ENCODE data around the gene PSMG3. TPM values are rescaled to one million over a fixed set of nuclear protein-coding genes. Genes with fewer than 3 reads are reported as not detected.

Gene PSMG3
- total RNA-seq, 1 experiment from 2014 or later = 63.0 TPM

- TF ChIP-seq, protein P1, sequence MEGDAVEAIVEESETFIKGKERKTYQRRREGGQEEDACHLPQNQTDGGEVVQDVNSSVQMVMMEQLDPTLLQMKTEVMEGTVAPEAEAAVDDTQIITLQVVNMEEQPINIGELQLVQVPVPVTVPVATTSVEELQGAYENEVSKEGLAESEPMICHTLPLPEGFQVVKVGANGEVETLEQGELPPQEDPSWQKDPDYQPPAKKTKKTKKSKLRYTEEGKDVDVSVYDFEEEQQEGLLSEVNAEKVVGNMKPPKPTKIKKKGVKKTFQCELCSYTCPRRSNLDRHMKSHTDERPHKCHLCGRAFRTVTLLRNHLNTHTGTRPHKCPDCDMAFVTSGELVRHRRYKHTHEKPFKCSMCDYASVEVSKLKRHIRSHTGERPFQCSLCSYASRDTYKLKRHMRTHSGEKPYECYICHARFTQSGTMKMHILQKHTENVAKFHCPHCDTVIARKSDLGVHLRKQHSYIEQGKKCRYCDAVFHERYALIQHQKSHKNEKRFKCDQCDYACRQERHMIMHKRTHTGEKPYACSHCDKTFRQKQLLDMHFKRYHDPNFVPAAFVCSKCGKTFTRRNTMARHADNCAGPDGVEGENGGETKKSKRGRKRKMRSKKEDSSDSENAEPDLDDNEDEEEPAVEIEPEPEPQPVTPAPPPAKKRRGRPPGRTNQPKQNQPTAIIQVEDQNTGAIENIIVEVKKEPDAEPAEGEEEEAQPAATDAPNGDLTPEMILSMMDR (conservative IDR thresholded peaks at IDR 0.05) = no peak
These were observed 32.1 kb upstream of the PSMG3 start for GRCh38 chr7:1601956-1602355.

More at GRCh38 chr7:1601956-1602355, 32.1 kb upstream of the PSMG3 start:
- Histone ChIP-seq H2AK5ac (ENCODE audit: insufficient read length, low read length) (no peak overlapping the region), H3K4me2 (ENCODE audit: insufficient read depth, insufficient read length, low read length) (no peak overlapping the region), H2BK15ac (ENCODE audit: low read depth, low read length) (no peak overlapping the region), H2BK5ac (ENCODE audit: insufficient read length, low read length) (no peak overlapping the region), H3T11ph (ENCODE audit: low read length) (no peak overlapping the region), H2AFZ (ENCODE audit: low read length) (no peak overlapping the region), H2BK20ac (ENCODE audit: low read depth, low read length, poor library complexity, severe bottlenecking) (no peak overlapping the region), H3K23ac (ENCODE audit: insufficient read length, low read depth, low read length) (no peak overlapping the region), H3K18ac (ENCODE audit: insufficient read length, low read depth, low read length) (no peak overlapping the region), H3K27ac (ENCODE audit: insufficient read length, low read depth, low read length) (no peak overlapping the region), H4K8ac (replicated peaks; ENCODE audit: insufficient read length, low read depth, low read length) (no peak overlapping the region), H3K4ac (ENCODE audit: low read depth, low read length) (no peak overlapping the region), H4K91ac (ENCODE audit: insufficient read length, low read depth, low read length) (no peak overlapping the region), H2BK12ac (ENCODE audit: insufficient read length, low read depth, low read length) (no peak overlapping the region), H3K27me3 (ENCODE audit: insufficient read depth, low read length) (no peaks in the 10 kb centered on the region), H4K5ac (ENCODE audit: insufficient read length, low read depth, low read length) (no peak overlapping the region), H3K79me1 (ENCODE audit: insufficient read depth, low read depth, low read length, poor library complexity, severe bottlenecking) (no peaks in the 10 kb centered on the region), H3K79me2 (ENCODE audit: insufficient read depth, low read length) (no peaks in the 10 kb centered on the region), H3K14ac (ENCODE audit: insufficient read depth, low read length) (no peak overlapping the region; the same call in 1 of the 2 replicates), H3K23me2 (ENCODE audit: insufficient read length, low read depth, low read length, poor library complexity, severe bottlenecking) (no peaks in the 10 kb centered on the region), H3K4me1 (ENCODE audit: insufficient read depth, low read length) (no peaks in the 10 kb centered on the region), H3K56ac (ENCODE audit: insufficient read length, low read depth, low read length) (no peak overlapping the region), H2BK120ac (ENCODE audit: low read depth, low read length, poor library complexity, severe bottlenecking) (no peak overlapping the region), H3K9me3 (ENCODE audit: control insufficient read depth, low read depth, low read length) (no peaks in the 10 kb centered on the region), H4K20me1 (ENCODE audit: control insufficient read depth, insufficient read depth, insufficient read length) (no peaks in the 10 kb centered on the region), H3K9ac (ENCODE audit: extremely low read depth, insufficient read length, low read length) (no peak overlapping the region)
- no peak for DNase-seq
- Mint-ChIP-seq H3K4me1 (peaks cover 0 to 5% of the 10 kb centered on the region in 2 experiments; a peak in 2 of 4 replicates), H3K27me3 (ENCODE audit: low read depth) (no peaks in the 10 kb centered on the region; the same call in none of the 2 replicates), H3K4me3 (no peak overlapping the region), H3K9me3 (no peaks in the 10 kb centered on the region), H3K36me3 (ENCODE audit: insufficient read depth in 1 of 3, low read depth in 3 of 3) (no peaks in the 10 kb centered on the region), H3K27ac (peak overlapping the region in 1 of 3 experiments; percentile 71; a peak in 1 of 7 replicates)
- no CpG with 5 or more reads among the region's 24 CpGs for WGBS (ENCODE audit: extremely low coverage, insufficient read length, low lambda C conversion rate)

All from H9 (cell line).